Measurements from ENCODE around the gene FUT2.

GRCh38 chr19:48672994-48673393 is 22.8 kb upstream of the FUT2 start, which contains the start of gene NTN5:
- TF ChIP-seq CTCF (IDR thresholded peaks at IDR 0.05 in 4 of 5, conservative IDR thresholded peaks at IDR 0.05 in 1 of 5) (no peak), POLR2A (IDR thresholded peaks at IDR 0.05) (no peak)
